Measurements from ENCODE around the gene IL4R.

DNA sequence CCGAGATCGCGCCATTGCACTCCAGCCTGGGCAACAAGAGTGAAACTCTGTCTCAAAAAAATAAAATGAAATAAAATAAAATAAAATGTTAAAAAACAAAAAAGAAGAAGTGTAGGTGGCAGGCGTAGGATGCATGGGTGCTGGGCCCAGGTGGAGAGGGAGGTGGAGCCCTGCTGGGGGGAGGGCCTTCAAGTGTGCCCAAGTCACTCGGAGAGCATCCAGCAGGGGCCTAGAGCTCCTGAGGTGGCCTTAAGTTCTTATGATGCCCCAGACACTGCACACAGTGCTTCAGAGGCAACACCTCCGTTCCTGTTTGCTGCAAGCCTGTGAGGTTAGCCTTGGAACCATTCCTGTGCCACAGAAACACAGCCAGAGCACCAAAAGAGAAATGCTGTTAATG lies 23.2 kb downstream of the IL4R start:
- TF ChIP-seq, protein P1, sequence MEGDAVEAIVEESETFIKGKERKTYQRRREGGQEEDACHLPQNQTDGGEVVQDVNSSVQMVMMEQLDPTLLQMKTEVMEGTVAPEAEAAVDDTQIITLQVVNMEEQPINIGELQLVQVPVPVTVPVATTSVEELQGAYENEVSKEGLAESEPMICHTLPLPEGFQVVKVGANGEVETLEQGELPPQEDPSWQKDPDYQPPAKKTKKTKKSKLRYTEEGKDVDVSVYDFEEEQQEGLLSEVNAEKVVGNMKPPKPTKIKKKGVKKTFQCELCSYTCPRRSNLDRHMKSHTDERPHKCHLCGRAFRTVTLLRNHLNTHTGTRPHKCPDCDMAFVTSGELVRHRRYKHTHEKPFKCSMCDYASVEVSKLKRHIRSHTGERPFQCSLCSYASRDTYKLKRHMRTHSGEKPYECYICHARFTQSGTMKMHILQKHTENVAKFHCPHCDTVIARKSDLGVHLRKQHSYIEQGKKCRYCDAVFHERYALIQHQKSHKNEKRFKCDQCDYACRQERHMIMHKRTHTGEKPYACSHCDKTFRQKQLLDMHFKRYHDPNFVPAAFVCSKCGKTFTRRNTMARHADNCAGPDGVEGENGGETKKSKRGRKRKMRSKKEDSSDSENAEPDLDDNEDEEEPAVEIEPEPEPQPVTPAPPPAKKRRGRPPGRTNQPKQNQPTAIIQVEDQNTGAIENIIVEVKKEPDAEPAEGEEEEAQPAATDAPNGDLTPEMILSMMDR (conservative IDR thresholded peaks at IDR 0.05), result no peak
- TF ChIP-seq ZFX (IDR thresholded peaks at IDR 0.05), result no peak

Data from C4-2B (cell line).